Left ventricle myocardium inferior (tissue), 1 donor: ENCODE results near the gene BMPR1A. TPM values are rescaled to one million over a fixed set of nuclear protein-coding genes. Genes with fewer than 3 reads are reported as not detected.

Experiments used
- DNase-seq: peaks from one replicate; pipeline ENCODE4 v3.0.0-alpha.2; 2020
- H3K27ac ChIP-seq: fragments of 200-600 bp; replicated peaks from 2 replicates; pipeline ENCODE4 v1.8.0; 2021
- H3K27me3 ChIP-seq: fragments of 200-600 bp; 2 replicates; pipeline ENCODE4 v1.8.0; 2021; ENCODE audit warnings: low read depth
- H3K36me3 ChIP-seq: fragments of 200-600 bp; 2 replicates; pipeline ENCODE4 v1.8.0; 2021
- H3K4me1 ChIP-seq: fragments of 200-600 bp; 2 replicates; pipeline ENCODE4 v1.8.0; 2021
- H3K4me3 ChIP-seq: fragments of 200-600 bp; 2 replicates; pipeline ENCODE4 v1.8.0; 2021; ENCODE audit warnings: mild to moderate bottlenecking, moderate library complexity
- H3K9me3 ChIP-seq: fragments of 200-600 bp; replicated peaks from 2 replicates; pipeline ENCODE4 v1.8.0; 2021
- intact Hi-C: fragments of 100-400 bp; cut with micrococcal nuclease; formaldehyde crosslinking; loops from one replicate; pipeline ENCODE4 v1.11.0; 2022
- total RNA-seq: library from RNA; stranded (reverse); fragmentation: NEBNext Ultra II Directional; extraction: Animal tissue kit (Norgen Biotek cat#: 25700); gene quantifications from one replicate; pipeline ENCODE4 v1.2.1, GENCODE V29; 2021
- TF ChIP-seq, protein P1 (sequence below): fragments of 200-600 bp; IDR thresholded peaks from 2 replicates; pipeline ENCODE4 v1.8.0; 2021; ENCODE audit warnings: antibody characterized with exemption, mild to moderate bottlenecking, borderline replicate concordance
- donor health status: DM: no; HTN: yes; CAD: no; lungs with severe emphysema.

BMPR1A gene
- total RNA-seq, 1 donor from 2014 or later, result 43.8 TPM

- Histone ChIP-seq H3K36me3 (no peaks in the 10 kb centered on the region), H3K27ac (peak overlapping the region; percentile 99), H3K4me3 (no peak overlapping the region), H3K4me1 (peaks cover 52% of the 10 kb centered on the region), H3K27me3 (peaks cover 64% of the 10 kb centered on the region), H3K9me3 (no peaks in the 10 kb centered on the region)
- TF ChIP-seq, protein P1, sequence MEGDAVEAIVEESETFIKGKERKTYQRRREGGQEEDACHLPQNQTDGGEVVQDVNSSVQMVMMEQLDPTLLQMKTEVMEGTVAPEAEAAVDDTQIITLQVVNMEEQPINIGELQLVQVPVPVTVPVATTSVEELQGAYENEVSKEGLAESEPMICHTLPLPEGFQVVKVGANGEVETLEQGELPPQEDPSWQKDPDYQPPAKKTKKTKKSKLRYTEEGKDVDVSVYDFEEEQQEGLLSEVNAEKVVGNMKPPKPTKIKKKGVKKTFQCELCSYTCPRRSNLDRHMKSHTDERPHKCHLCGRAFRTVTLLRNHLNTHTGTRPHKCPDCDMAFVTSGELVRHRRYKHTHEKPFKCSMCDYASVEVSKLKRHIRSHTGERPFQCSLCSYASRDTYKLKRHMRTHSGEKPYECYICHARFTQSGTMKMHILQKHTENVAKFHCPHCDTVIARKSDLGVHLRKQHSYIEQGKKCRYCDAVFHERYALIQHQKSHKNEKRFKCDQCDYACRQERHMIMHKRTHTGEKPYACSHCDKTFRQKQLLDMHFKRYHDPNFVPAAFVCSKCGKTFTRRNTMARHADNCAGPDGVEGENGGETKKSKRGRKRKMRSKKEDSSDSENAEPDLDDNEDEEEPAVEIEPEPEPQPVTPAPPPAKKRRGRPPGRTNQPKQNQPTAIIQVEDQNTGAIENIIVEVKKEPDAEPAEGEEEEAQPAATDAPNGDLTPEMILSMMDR, result no peak
- intact Hi-C loops, result no loop called here
- no peak for DNase-seq
Measured at GRCh38 chr10:86753051-86753450, 3.4 kb upstream of the BMPR1A start.

DNA sequence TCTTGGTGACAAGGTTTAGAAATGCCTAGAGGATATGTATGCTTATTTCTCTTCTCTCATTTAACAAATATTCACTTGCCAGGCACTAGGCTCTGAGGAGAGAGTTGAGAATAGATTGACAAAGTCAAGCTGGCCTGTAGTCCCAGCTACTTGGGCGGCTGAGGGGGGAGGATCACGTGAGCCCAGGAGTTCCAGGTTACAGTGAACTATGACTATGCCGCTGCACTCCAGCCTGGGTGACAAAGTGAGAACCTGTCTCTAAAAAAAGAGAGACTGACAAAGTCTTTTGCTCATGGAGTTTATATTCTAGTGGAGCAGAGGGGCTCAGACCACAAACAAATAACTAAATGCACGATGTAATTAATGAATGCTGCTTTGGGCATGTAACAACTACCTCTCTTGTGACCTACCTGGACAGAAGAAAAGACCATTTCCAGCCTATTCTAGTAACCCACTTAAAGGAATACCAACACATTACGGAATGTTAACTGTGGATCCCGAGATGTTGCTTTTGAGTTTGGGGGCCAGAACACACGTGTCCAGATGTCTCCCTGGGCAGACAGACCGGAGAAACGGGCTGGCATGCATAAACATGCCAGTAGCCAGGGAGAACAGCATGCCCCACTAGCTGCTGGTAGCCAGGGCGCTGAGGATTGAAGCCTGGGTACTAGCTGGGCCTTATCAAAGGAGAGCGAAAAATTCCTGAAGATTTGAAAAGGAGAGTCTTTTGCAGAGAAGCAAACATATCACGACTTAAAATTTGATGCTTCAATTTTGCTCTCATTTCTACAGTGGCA is 2.6 kb upstream of the BMPR1A start:
- peaks cover 59% of the 10 kb centered on the region for H3K4me1 ChIP-seq
- H3K9me3 ChIP-seq, result no peaks in the 10 kb centered on the region
- no peaks in the 10 kb centered on the region for H3K36me3 ChIP-seq
- TF ChIP-seq, protein P1, result no peak
- no peak overlapping the region for H3K4me3 ChIP-seq
- H3K27ac ChIP-seq, result peak overlapping the region; percentile 99
- intact Hi-C loops, result no loop called here
- DNase-seq, result peak; percentile 53
- peaks cover 72% of the 10 kb centered on the region for H3K27me3 ChIP-seq

GRCh38 chr10:86755454-86755739 is 1.0 kb upstream of the BMPR1A start:
- intact Hi-C loops, result no loop called here
- peak overlapping the region; percentile 99 for H3K27ac ChIP-seq
- H3K9me3 ChIP-seq, result no peaks in the 10 kb centered on the region
- TF ChIP-seq, protein P1, result no peak
- no peaks in the 10 kb centered on the region for H3K36me3 ChIP-seq
- H3K27me3 ChIP-seq, result peaks cover 81% of the 10 kb centered on the region
- no peak for DNase-seq
- H3K4me1 ChIP-seq, result peaks cover 71% of the 10 kb centered on the region
- H3K4me3 ChIP-seq, result peak overlapping the region; percentile 85

DNA sequence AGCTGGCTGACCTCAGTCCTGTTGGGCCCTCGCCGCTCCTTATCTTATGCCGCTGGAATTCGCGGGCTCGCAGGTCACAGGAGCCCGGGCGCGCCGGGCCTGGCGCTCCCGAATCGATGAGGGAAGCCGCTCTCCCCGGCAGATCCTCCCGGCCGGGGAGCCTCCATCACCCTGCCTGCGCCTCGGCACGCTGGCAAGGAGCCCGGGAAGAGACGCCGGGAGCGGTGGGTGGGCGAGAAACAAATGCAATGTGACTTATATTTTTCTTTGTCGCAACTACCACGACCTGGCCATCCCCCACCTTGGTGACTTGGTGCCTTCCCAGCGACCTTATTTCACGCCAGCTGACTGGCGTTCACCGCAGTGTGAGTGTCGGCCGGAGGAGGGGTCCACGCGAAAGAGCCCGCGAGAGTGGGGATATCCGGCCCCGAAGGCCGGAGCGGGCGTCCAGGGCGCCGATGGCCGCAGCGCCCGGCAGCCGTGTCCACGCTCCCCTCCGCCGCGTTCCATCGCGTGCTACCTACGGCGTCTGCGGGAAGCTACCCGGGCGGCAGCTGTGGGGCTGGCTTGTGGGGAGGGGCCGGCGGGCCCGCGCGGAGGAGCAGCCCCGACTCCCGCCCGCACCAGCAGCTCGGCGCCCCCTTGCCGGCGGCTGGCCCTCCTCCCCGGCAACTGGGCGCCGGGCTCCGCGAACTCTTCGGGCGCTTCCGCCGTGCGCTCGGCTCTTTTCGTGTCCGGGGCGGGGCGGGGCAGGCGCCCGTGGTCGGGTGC is 494 bp upstream of the BMPR1A start:
- H3K4me1 ChIP-seq, result peaks cover 76% of the 10 kb centered on the region
- intact Hi-C loops, result no loop called here
- peak; percentile 87 for DNase-seq
- H3K27me3 ChIP-seq, result peaks cover 81% of the 10 kb centered on the region
- H3K9me3 ChIP-seq, result no peaks in the 10 kb centered on the region
- peak overlapping the region; percentile 99 for H3K27ac ChIP-seq
- TF ChIP-seq, protein P1, result no peak
- H3K4me3 ChIP-seq, result peak overlapping the region; percentile 85
- no peaks in the 10 kb centered on the region for H3K36me3 ChIP-seq

- H3K36me3 ChIP-seq, result no peaks in the 10 kb centered on the region
- peak overlapping the region; percentile 99 for H3K27ac ChIP-seq
- H3K9me3 ChIP-seq, result no peaks in the 10 kb centered on the region
- intact Hi-C loops, result no loop called here
- peak overlapping the region; percentile 85 for H3K4me3 ChIP-seq
- peaks cover 81% of the 10 kb centered on the region for H3K27me3 ChIP-seq
- peaks cover 87% of the 10 kb centered on the region for H3K4me1 ChIP-seq
- TF ChIP-seq, protein P1, result peak; percentile 42
- DNase-seq, result peak; percentile 25
Measured at GRCh38 chr10:86757113-86757972, 924 bp downstream of the BMPR1A start.
